ENCODE results near the gene CD226. TPM values are rescaled to one million over a fixed set of nuclear protein-coding genes. Genes with fewer than 3 reads are reported as not detected.
"Not testable (repeated sequence)": the region's sequence is repeated elsewhere in the genome, so short reads cannot be mapped to it uniquely, and the experiment has no call there.

CD226 gene
- total RNA-seq, 4 donors from 2014 or later: 0.72 to 5.2 (median 1.3) TPM

DNA sequence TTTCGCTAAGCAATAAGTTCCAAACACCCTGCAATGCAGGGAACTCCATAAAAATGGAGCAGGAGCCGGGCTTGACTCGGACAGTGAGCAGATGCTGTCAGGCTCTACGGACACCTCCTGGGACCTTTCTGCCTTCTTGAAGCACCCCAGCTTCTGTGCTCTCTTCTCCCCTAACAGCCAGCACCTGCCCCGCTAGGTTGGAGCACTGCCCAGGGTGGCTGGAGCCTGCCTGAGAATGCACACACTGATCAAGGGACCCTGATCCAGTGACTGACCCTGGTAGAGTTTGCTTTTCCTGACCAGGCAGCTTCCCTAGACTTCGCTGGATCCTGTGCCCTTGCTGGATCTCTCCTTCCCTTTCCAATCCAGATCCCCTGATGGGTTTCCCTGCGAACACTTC, 40.9 kb downstream of the CD226 start:
- H3K27ac ChIP-seq: no peak overlapping the region
- no peaks in the 10 kb centered on the region for H3K36me3 ChIP-seq
- H3K27me3 ChIP-seq: no peaks in the 10 kb centered on the region
- no peak for TF ChIP-seq POLR2A (IDR thresholded peaks at IDR 0.05)
- TF ChIP-seq, protein P1, sequence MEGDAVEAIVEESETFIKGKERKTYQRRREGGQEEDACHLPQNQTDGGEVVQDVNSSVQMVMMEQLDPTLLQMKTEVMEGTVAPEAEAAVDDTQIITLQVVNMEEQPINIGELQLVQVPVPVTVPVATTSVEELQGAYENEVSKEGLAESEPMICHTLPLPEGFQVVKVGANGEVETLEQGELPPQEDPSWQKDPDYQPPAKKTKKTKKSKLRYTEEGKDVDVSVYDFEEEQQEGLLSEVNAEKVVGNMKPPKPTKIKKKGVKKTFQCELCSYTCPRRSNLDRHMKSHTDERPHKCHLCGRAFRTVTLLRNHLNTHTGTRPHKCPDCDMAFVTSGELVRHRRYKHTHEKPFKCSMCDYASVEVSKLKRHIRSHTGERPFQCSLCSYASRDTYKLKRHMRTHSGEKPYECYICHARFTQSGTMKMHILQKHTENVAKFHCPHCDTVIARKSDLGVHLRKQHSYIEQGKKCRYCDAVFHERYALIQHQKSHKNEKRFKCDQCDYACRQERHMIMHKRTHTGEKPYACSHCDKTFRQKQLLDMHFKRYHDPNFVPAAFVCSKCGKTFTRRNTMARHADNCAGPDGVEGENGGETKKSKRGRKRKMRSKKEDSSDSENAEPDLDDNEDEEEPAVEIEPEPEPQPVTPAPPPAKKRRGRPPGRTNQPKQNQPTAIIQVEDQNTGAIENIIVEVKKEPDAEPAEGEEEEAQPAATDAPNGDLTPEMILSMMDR (IDR thresholded peaks at IDR 0.05): no peak
- no peak overlapping the region for H3K4me3 ChIP-seq
- intact Hi-C loops (cut with DNase I): no loop called here
- DNase-seq: no peak
- no peaks in the 10 kb centered on the region for H3K4me1 ChIP-seq
- no peaks in the 10 kb centered on the region for H3K9me3 ChIP-seq
- WGBS, 2 donors: 90 to 92% methylated on average over 6 to 7 of the region's 7 CpGs

DNA sequence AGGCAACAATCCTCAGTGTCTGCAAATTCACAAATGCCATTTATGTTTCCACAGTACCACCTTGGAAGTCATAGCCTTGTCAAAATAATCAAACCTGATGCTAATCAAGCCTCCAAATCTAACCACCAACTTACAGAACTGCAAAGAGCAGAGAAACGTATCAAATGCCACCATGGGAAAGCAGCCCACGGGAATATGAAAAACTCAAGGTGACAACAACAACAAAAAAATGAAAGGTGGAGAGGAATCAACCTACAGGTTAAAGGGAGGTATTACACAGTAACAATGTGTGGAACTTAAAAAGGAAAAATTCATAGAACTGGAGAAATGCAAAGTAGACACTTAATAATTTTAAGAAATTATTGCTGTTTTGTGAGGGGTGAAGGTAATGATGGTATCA, 46.7 kb downstream of the CD226 start:
- Histone ChIP-seq H3K4me1 (no peaks in the 10 kb centered on the region), H3K9me3 (no peaks in the 10 kb centered on the region), H3K27ac (no peak overlapping the region), H3K36me3 (no peaks in the 10 kb centered on the region), H3K27me3 (no peaks in the 10 kb centered on the region), H3K4me3 (no peak overlapping the region)
- 75 to 76% methylated on average over 2 of the region's 2 CpGs for WGBS, 2 donors
- DNase-seq: no peak
- intact Hi-C loops (cut with DNase I): no loop called here
- no peak for TF ChIP-seq POLR2A (IDR thresholded peaks at IDR 0.05)
- TF ChIP-seq, protein P1 (IDR thresholded peaks at IDR 0.05): no peak

DNA sequence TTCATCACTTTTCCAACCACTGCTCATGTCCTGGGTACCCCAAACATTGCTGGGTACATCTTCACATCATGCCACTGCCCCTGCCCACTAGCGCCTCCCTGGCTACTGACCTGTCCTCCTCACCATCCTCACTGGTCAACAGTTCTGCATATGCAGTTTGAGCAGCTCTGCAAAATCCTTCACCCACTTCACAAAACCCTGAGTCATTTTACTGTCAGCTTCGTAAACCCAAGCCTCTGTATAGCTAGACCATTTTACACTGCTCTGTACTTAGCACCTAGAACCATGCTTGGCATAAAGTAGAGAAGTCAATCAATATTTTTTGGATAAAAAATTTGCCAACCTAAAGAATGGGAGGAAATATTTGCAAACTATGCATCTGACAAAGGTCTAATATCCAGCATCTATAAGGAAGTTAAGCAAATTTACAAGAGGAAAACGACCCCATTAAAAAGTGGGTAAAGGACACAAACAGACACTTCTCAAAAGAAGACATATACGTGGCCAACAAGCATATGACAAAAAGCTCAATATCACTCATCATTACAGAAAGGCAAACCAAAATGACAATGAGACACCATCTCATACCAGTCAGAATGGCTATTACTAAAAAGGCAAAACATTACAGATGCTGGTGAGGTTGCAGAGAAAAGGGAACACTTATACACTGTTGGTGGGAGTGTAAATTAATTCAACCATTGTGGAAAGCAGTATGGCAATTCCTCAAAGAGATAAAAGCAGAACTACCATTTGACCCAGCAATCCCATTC, 48.3 kb downstream of the CD226 start:
- DNase-seq; H3K27me3 ChIP-seq; intact Hi-C loops (cut with DNase I); H3K27ac ChIP-seq; H3K4me1 ChIP-seq; H3K36me3 ChIP-seq; H3K9me3 ChIP-seq; H3K4me3 ChIP-seq: not testable (repeated sequence)
- 68 to 70% methylated on average over 4 of the region's 4 CpGs for WGBS, 2 donors

DNA sequence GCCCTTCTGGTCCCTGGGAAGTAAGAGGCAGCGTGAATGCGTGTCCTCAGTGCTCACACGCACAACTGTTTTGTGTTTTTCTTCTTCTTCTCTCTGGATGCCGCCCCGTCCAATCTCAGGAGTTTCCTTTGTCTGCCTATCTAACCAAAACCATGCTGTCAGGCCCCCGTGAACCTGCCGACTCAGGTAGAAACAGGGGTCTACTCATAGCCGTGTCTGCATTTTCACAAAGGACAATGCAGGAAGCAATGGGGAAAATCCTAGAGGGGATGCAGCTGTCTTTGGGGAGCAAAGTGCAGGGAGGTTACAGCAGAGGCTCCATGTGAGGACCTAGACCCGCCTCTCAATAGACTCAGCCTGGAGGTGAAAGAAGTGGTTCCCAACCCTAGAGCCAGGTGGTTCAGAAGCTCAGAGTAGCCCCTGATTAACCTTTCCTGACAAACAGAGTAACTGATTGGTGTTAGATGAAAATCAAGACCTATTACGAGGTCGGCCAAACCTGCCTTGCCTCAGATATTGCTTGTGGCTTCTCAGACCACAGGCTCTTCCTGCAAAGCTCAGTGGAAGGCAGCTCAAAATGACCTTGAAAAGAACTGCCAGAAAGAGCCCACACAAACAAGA, 49.3 kb downstream of the CD226 start:
- WGBS, 2 donors: 62 to 78% methylated on average over 9 to 10 of the region's 11 CpGs
- TF ChIP-seq, protein P1 (IDR thresholded peaks at IDR 0.05): no peak
- no peak for TF ChIP-seq POLR2A (IDR thresholded peaks at IDR 0.05)
- Histone ChIP-seq H3K4me3 (no peak overlapping the region), H3K4me1 (no peaks in the 10 kb centered on the region), H3K27ac (no peak overlapping the region), H3K27me3 (no peaks in the 10 kb centered on the region), H3K36me3 (no peaks in the 10 kb centered on the region), H3K9me3 (no peaks in the 10 kb centered on the region)
- intact Hi-C loops (cut with DNase I): no loop called here
- no peak for DNase-seq

- Histone ChIP-seq H3K4me3 (no peak overlapping the region), H3K27me3 (no peaks in the 10 kb centered on the region), H3K27ac (no peak overlapping the region), H3K4me1 (no peaks in the 10 kb centered on the region), H3K9me3 (no peaks in the 10 kb centered on the region), H3K36me3 (no peaks in the 10 kb centered on the region)
- intact Hi-C loops (cut with DNase I): no loop called here
- DNase-seq: no peak
- TF ChIP-seq POLR2A (IDR thresholded peaks at IDR 0.05): no peak
- TF ChIP-seq, protein P1 (IDR thresholded peaks at IDR 0.05): no peak
- 70 to 76% methylated on average over 7 of the region's 7 CpGs for WGBS, 2 donors
These were observed 50.1 kb downstream of the CD226 start for GRCh38 chr18:69897397-69898108.
